Stimulated activated CD8-positive, alpha-beta memory T cell treated with anti-CD3 and anti-CD28 coated beads, Interleukin-15, amount 100 ng/mL, for 24 hours (primary cell): ENCODE measurements around the gene EDIL3.

Experiments used
- DNase-seq: peaks from one replicate; pipeline ENCODE4 v3.0.0-alpha.2; 2020; ENCODE audit warnings: low read depth

Gene EDIL3

GRCh38 chr5:84259283-84260045 lies 125.2 kb downstream of the EDIL3 start:
- no peak for DNase-seq

GRCh38 chr5:84257061-84257460 lies 127.6 kb downstream of the EDIL3 start:
- no peak for DNase-seq

- DNase-seq: no peak
Measured at GRCh38 chr5:84255315-84255714, 129.4 kb downstream of the EDIL3 start.

- no peak for DNase-seq
Measured at GRCh38 chr5:84253946-84254345, 130.7 kb downstream of the EDIL3 start.

GRCh38 chr5:84251503-84251902 lies 133.2 kb downstream of the EDIL3 start:
- no peak for DNase-seq

GRCh38 chr5:84249918-84250630 lies 134.6 kb downstream of the EDIL3 start:
- no peak for DNase-seq

GRCh38 chr5:84248013-84248412 lies 136.7 kb downstream of the EDIL3 start:
- no peak for DNase-seq

- DNase-seq: no peak
Measured at GRCh38 chr5:84242286-84242685, 142.4 kb downstream of the EDIL3 start.

- no peak for DNase-seq
Measured at GRCh38 chr5:84239494-84239893, 145.2 kb downstream of the EDIL3 start.

- DNase-seq: no peak
Measured at GRCh38 chr5:84237126-84237525, 147.6 kb downstream of the EDIL3 start.

- no peak for DNase-seq
Measured at GRCh38 chr5:84231433-84231832, 153.2 kb downstream of the EDIL3 start.

GRCh38 chr5:84229045-84229444 lies 155.6 kb downstream of the EDIL3 start:
- no peak for DNase-seq

- no peak for DNase-seq
Measured at GRCh38 chr5:84228266-84228665, 156.4 kb downstream of the EDIL3 start.

- DNase-seq: no peak
Measured at GRCh38 chr5:84227236-84227635, 157.4 kb downstream of the EDIL3 start.

GRCh38 chr5:84218546-84218945 lies 166.1 kb downstream of the EDIL3 start:
- DNase-seq: no peak

GRCh38 chr5:84215521-84215920 lies 169.2 kb downstream of the EDIL3 start:
- no peak for DNase-seq

- DNase-seq: no peak
Measured at GRCh38 chr5:84213861-84214260, 170.8 kb downstream of the EDIL3 start.

GRCh38 chr5:84213212-84213611 lies 171.5 kb downstream of the EDIL3 start:
- no peak for DNase-seq

GRCh38 chr5:84204772-84205171 lies 179.9 kb downstream of the EDIL3 start:
- no peak for DNase-seq

GRCh38 chr5:84202136-84202535 lies 182.5 kb downstream of the EDIL3 start:
- DNase-seq: no peak

- DNase-seq: no peak
Measured at GRCh38 chr5:84197538-84197937, 187.1 kb downstream of the EDIL3 start.

GRCh38 chr5:84191281-84191680 lies 193.4 kb downstream of the EDIL3 start:
- DNase-seq: no peak

- no peak for DNase-seq
Measured at GRCh38 chr5:84184857-84185256, 199.8 kb downstream of the EDIL3 start.

GRCh38 chr5:84181093-84181492 lies 203.6 kb downstream of the EDIL3 start:
- no peak for DNase-seq
